ENCODE data around the gene CCDC192.

DNA sequence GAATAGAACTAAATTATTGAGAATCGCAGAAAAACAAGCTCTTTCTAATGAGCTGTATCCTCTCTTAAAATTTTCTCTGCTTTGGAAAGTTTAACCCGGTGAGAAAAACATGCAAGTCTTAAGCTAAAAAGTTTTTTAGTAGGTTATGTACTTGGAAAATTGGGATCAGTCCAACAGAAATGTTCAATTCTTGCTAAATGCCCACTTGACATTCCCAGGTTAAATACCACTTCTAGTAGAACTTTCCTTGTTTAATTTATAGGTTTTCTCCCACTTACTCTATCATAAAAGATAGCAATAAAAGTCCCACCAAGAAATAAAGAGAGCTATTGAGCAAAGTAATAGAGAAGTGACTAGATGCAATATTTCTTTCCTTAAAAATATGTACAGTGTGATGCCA is 157.1 kb downstream of the CCDC192 start:
- TF ChIP-seq, protein P1, sequence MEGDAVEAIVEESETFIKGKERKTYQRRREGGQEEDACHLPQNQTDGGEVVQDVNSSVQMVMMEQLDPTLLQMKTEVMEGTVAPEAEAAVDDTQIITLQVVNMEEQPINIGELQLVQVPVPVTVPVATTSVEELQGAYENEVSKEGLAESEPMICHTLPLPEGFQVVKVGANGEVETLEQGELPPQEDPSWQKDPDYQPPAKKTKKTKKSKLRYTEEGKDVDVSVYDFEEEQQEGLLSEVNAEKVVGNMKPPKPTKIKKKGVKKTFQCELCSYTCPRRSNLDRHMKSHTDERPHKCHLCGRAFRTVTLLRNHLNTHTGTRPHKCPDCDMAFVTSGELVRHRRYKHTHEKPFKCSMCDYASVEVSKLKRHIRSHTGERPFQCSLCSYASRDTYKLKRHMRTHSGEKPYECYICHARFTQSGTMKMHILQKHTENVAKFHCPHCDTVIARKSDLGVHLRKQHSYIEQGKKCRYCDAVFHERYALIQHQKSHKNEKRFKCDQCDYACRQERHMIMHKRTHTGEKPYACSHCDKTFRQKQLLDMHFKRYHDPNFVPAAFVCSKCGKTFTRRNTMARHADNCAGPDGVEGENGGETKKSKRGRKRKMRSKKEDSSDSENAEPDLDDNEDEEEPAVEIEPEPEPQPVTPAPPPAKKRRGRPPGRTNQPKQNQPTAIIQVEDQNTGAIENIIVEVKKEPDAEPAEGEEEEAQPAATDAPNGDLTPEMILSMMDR (IDR thresholded peaks at IDR 0.05), result no peak
- TF ChIP-seq POLR2AphosphoS5 (IDR thresholded peaks at IDR 0.05) (no peak), POLR2A (IDR thresholded peaks at IDR 0.05) (no peak)
